SU-DHL-6 (cell line): ENCODE data around the gene CST5.

Experiments
- H2AFZ ChIP-seq: fragments of 200-600 bp; sonication (generic); 2 replicates; pipeline ENCODE4 v1.6.1; 2014; ENCODE audit warnings: low read depth, mild to moderate bottlenecking, moderate library complexity, mixed read lengths, antibody characterized with exemption, low read length; ENCODE audit not compliant: severe bottlenecking
- H3F3A ChIP-seq: fragments of 200-600 bp; shearing (Covaris generic); 2 replicates; pipeline ENCODE4 v1.6.0; 2016; ENCODE audit warnings: antibody characterized with exemption, mild to moderate bottlenecking; ENCODE audit not compliant: insufficient read depth
- H3K27ac ChIP-seq: fragments of 200-600 bp; sonication (generic); 2 replicates; pipeline ENCODE4 v1.5.1; 2016; ENCODE audit warnings: low read depth, mild to moderate bottlenecking, low read length, moderate library complexity, mixed read lengths
- H3K27me3 ChIP-seq: fragments of 200-600 bp; sonication (generic), shearing (Covaris generic); 2 replicates; pipeline ENCODE4 v1.6.0; 2014; ENCODE audit warnings: mild to moderate bottlenecking, low read length
- H3K36me3 ChIP-seq: fragments of 200-600 bp; sonication (generic); 2 replicates; pipeline ENCODE4 v1.6.1; 2014; ENCODE audit warnings: mild to moderate bottlenecking, low read length, mixed read lengths
- H3K4me2 ChIP-seq: fragments of 300-600, 200-600 bp; shearing (Covaris generic), sonication (generic); 2 replicates; pipeline ENCODE4 v1.6.0; 2014; ENCODE audit warnings: low read length, low read depth, mild to moderate bottlenecking; ENCODE audit not compliant: poor library complexity, severe bottlenecking
- H3K4me3 ChIP-seq: fragments of 200-600 bp; sonication (generic); 2 replicates; pipeline ENCODE4 v1.5.1; 2014; ENCODE audit warnings: antibody characterized with exemption, low read length, mild to moderate bottlenecking, mixed read lengths; ENCODE audit not compliant: insufficient read depth, poor library complexity, severe bottlenecking
- H3K79me2 ChIP-seq: fragments of 200-600 bp; sonication (generic); 2 replicates; pipeline ENCODE4 v1.6.1; 2014; ENCODE audit warnings: mild to moderate bottlenecking, low read length, moderate library complexity; ENCODE audit not compliant: insufficient read depth
- H3K9ac ChIP-seq: fragments of 200-600 bp; sonication (generic); 2 replicates; pipeline ENCODE4 v1.7.0; 2014; ENCODE audit warnings: mild to moderate bottlenecking, low read length
- H3K9me2 ChIP-seq: fragments of 200-600 bp; sonication (generic); replicated peaks from 2 replicates; pipeline ENCODE4 v1.6.1; 2014; ENCODE audit warnings: low read length; ENCODE audit not compliant: insufficient read depth
- H3K9me3 ChIP-seq: fragments of 200-600 bp; sonication (generic); 2 replicates; pipeline ENCODE4 v1.6.1; 2014; ENCODE audit warnings: low read length, mixed read lengths; ENCODE audit not compliant: insufficient read depth
- H4K20me1 ChIP-seq: fragments of 200-600 bp; sonication (generic); 2 replicates; pipeline ENCODE4 v1.6.1; 2014; ENCODE audit warnings: low read depth, mild to moderate bottlenecking, antibody characterized with exemption, low read length, moderate library complexity, mixed read lengths
- EZH2phosphoT487 ChIP-seq: fragments of 200-600 bp; sonication (generic), shearing (Covaris generic); conservative IDR thresholded peaks from 2 replicates; pipeline ENCODE4 v1.6.1; 2018; ENCODE audit warnings: mild to moderate bottlenecking, antibody characterized with exemption, low read length, moderate library complexity, mixed read lengths
- TF ChIP-seq, protein P1 (sequence below): fragments of 200-600 bp; sonication (generic); IDR thresholded peaks from one replicate; pipeline ENCODE4 v1.5.1; 2017; ENCODE audit warnings: antibody characterized with exemption, mild to moderate bottlenecking, low read length, moderate library complexity; ENCODE audit not compliant: insufficient read depth, poor library complexity, severe bottlenecking

CST5 gene

DNA sequence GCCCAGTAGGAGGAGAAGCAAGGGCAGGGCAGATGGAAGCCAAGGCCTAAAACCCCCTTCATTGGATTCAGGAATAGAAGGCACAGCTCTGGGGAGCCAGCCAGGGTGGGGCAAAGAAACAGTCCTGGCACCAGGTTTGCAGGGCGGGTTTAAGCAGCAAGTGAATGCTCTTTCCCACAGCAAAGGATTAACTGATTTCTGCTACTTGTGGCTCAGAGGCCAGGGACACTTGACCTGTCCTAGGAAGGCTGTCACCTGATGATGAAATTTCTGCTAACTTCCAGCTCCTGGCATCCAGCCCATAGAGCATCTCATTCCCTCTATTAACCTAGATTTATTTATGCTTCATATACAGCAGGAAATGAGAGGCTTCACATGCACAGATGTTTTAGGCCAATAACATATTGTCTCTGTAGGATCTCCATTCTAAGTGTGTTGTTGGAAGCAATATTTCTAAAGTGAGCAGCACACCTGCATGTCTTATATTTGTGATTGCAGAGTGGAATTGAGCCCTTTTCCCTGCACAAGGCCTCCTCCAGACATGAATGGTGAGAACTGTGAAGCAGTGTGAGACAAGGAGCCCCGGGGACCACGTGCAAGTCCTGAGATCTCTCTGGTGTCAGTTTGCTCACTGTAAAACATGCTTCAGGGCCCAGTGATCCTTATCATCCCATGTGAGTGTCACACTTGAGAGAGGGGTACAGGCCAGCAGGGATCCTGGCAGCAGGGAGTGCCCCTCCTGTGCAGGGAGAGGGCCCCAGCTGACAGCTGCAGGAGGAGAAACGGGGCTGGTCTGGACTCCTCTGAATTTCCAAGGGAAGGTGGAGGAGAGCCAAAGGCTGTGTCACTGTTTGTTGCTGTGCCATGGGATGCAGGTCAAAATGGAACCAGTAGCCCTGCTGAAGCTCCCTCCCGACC is 41.1 kb upstream of the CST5 start:
- H3K9me2 ChIP-seq: no peaks in the 10 kb centered on the region
- H3K27me3 ChIP-seq: no peaks in the 10 kb centered on the region
- H2AFZ ChIP-seq: no peak overlapping the region
- no peaks in the 10 kb centered on the region for H3K9me3 ChIP-seq
- H4K20me1 ChIP-seq: no peaks in the 10 kb centered on the region
- no peak overlapping the region for H3K4me2 ChIP-seq
- no peak overlapping the region for H3K4me3 ChIP-seq
- no peak overlapping the region for H3K9ac ChIP-seq
- no peak overlapping the region for H3K27ac ChIP-seq
- no peaks in the 10 kb centered on the region for H3K36me3 ChIP-seq
- H3F3A ChIP-seq: no peaks in the 10 kb centered on the region
- H3K79me2 ChIP-seq: no peaks in the 10 kb centered on the region
- TF ChIP-seq EZH2phosphoT487: no peak
- TF ChIP-seq, protein P1, sequence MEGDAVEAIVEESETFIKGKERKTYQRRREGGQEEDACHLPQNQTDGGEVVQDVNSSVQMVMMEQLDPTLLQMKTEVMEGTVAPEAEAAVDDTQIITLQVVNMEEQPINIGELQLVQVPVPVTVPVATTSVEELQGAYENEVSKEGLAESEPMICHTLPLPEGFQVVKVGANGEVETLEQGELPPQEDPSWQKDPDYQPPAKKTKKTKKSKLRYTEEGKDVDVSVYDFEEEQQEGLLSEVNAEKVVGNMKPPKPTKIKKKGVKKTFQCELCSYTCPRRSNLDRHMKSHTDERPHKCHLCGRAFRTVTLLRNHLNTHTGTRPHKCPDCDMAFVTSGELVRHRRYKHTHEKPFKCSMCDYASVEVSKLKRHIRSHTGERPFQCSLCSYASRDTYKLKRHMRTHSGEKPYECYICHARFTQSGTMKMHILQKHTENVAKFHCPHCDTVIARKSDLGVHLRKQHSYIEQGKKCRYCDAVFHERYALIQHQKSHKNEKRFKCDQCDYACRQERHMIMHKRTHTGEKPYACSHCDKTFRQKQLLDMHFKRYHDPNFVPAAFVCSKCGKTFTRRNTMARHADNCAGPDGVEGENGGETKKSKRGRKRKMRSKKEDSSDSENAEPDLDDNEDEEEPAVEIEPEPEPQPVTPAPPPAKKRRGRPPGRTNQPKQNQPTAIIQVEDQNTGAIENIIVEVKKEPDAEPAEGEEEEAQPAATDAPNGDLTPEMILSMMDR: no peak

DNA sequence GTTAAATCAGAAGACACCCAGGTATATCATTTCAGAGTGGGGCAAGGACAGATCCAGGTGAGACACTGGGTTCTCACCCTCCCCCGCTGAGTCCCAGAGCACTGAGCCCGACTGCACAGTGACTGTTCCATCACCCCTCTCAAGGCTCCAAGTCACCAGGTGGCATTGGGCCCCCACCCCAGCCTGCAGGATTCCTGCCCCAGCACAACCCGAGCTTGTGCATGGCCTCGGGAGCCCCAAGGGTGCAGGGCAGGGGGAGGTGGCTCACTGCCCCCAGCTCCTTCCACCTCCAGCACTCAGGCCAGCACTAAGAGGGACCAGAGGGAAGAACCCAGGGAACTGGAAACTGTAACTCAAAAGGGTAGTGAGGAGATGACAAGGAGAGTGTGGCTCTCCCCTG is 39.3 kb upstream of the CST5 start:
- no peaks in the 10 kb centered on the region for H4K20me1 ChIP-seq
- H2AFZ ChIP-seq: no peak overlapping the region
- no peak overlapping the region for H3K9ac ChIP-seq
- no peaks in the 10 kb centered on the region for H3K27me3 ChIP-seq
- H3F3A ChIP-seq: no peaks in the 10 kb centered on the region
- H3K36me3 ChIP-seq: no peaks in the 10 kb centered on the region
- no peak overlapping the region for H3K4me3 ChIP-seq
- H3K27ac ChIP-seq: no peak overlapping the region
- no peaks in the 10 kb centered on the region for H3K79me2 ChIP-seq
- TF ChIP-seq, protein P1: no peak
- no peak for TF ChIP-seq EZH2phosphoT487
- H3K4me2 ChIP-seq: no peak overlapping the region
- H3K9me2 ChIP-seq: no peaks in the 10 kb centered on the region
- H3K9me3 ChIP-seq: no peaks in the 10 kb centered on the region

GRCh38 chr20:23918101-23918862 is 38.7 kb upstream of the CST5 start:
- no peak overlapping the region for H3K4me2 ChIP-seq
- H3K79me2 ChIP-seq: no peaks in the 10 kb centered on the region
- H3K9ac ChIP-seq: no peak overlapping the region
- TF ChIP-seq, protein P1: no peak
- no peak for TF ChIP-seq EZH2phosphoT487
- no peaks in the 10 kb centered on the region for H3K9me2 ChIP-seq
- H4K20me1 ChIP-seq: no peaks in the 10 kb centered on the region
- no peaks in the 10 kb centered on the region for H3F3A ChIP-seq
- no peaks in the 10 kb centered on the region for H3K9me3 ChIP-seq
- no peak overlapping the region for H3K27ac ChIP-seq
- H3K36me3 ChIP-seq: no peaks in the 10 kb centered on the region
- no peaks in the 10 kb centered on the region for H3K27me3 ChIP-seq
- no peak overlapping the region for H2AFZ ChIP-seq
- H3K4me3 ChIP-seq: no peak overlapping the region
